Upper lobe of left lung (tissue), 4 donors: ENCODE measurements around the gene SLC35F3.

ENCODE experiments used
- EP300 ChIP-seq, 4 donors: sonication (generic); formaldehyde crosslinking; IDR thresholded peaks; one replicate each; pipeline ENCODE4 v1.5.1; 2017; ENCODE audit warnings: antibody characterized with exemption in 4 of 4, control low read depth in 2 of 4
- POLR2A ChIP-seq, 4 donors: fragments of 450-650 bp; IDR thresholded peaks; one replicate each; pipeline ENCODE4 v1.5.1; 2016 to 2017; ENCODE audit warnings: antibody characterized with exemption in 4 of 4, mild to moderate bottlenecking in 2 of 4
- POLR2AphosphoS5 ChIP-seq, 2 donors: sonication (generic); formaldehyde crosslinking; IDR thresholded peaks; one replicate each; pipeline ENCODE4 v1.5.1; 2017; ENCODE audit warnings: antibody characterized with exemption in 2 of 2
- TF ChIP-seq, protein P1 (sequence below), 6 experiments: fragments of 450-650 bp in 4 of 6; fragments of 200-600 bp in 2 of 6; sonication (generic) in 2 of 6; IDR thresholded peaks; one replicate each; pipeline ENCODE4 v1.5.1; 2016 to 2019; ENCODE audit warnings: antibody characterized with exemption in 6 of 6

DNA sequence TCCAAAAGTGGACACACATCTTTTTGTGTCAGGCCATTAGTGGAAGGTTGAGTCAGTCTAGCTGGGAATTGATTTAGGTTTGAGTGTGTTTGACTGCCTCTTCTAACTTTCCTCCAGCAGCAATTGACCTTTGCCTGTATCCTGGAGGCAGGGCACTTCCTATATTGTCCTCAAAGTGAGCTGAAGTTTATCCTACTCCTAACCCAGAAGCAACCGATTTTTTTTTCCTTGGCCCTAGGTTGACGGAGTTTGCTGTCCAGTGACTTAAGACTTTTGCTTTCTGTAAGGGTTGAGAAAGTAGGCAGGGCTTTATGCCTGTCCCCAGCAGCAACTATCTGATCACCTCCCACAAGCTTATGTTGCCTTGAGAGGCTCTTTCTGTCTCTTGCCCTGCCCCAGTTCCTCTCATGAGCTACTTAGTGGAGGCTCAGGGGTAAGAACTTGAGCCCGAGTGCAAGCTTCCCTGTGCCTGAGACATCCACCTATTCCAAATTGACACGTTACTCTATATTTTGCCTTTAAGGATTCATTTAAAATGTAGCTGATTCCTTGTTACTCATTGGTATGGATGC is 30.9 kb downstream of the SLC35F3 start:
- TF ChIP-seq EP300 (IDR thresholded peaks at IDR 0.05) (no peak), POLR2A (IDR thresholded peaks at IDR 0.05) (no peak), POLR2AphosphoS5 (IDR thresholded peaks at IDR 0.05) (no peak)
- TF ChIP-seq, protein P1, sequence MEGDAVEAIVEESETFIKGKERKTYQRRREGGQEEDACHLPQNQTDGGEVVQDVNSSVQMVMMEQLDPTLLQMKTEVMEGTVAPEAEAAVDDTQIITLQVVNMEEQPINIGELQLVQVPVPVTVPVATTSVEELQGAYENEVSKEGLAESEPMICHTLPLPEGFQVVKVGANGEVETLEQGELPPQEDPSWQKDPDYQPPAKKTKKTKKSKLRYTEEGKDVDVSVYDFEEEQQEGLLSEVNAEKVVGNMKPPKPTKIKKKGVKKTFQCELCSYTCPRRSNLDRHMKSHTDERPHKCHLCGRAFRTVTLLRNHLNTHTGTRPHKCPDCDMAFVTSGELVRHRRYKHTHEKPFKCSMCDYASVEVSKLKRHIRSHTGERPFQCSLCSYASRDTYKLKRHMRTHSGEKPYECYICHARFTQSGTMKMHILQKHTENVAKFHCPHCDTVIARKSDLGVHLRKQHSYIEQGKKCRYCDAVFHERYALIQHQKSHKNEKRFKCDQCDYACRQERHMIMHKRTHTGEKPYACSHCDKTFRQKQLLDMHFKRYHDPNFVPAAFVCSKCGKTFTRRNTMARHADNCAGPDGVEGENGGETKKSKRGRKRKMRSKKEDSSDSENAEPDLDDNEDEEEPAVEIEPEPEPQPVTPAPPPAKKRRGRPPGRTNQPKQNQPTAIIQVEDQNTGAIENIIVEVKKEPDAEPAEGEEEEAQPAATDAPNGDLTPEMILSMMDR (IDR thresholded peaks at IDR 0.05) = no peak
